Body of pancreas (tissue), 4 donors: ENCODE results near the gene CCNB2.

ENCODE experiments used
- CTCF ChIP-seq, 7 experiments: fragments of 450-650 bp in 4 of 7; fragments of 200-600 bp in 3 of 7; sonication (generic) in 3 of 7; IDR thresholded peaks; one replicate each; pipeline ENCODE4 v1.5.1; 2016 to 2019; ENCODE audit warnings: antibody characterized with exemption in 7 of 7
- POLR2A ChIP-seq, 3 donors: fragments of 450-650 bp; IDR thresholded peaks; one replicate each; pipeline ENCODE4 v1.6.1; 2016; ENCODE audit warnings: antibody characterized with exemption in 3 of 3, mild to moderate bottlenecking in 2 of 3

DNA sequence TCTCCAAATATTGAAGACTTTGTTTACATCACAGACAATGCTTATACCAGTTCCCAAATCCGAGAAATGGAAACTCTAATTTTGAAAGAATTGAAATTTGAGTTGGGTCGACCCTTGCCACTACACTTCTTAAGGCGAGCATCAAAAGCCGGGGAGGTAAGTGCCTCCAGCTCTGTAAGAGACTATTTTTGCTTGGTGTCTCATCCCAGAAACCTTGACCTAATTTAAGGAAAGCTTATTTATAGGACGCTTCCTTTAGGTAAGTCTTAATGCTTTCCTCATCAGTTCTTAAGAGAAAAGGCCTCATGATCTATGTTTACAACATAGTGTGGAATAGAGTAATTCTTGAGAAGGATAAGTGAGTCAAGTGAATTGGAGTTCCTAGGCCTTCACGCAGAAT is 11.8 kb downstream of the CCNB2 start:
- no peak for TF ChIP-seq POLR2A (IDR thresholded peaks at IDR 0.05)
- no peak for TF ChIP-seq CTCF (IDR thresholded peaks at IDR 0.05)
